Psoas muscle (tissue), 8 donors: Measurements from ENCODE around the gene NEURL1B. TPM values are rescaled to one million over a fixed set of nuclear protein-coding genes. Genes with fewer than 3 reads are reported as not detected.
A peak's percentile ranks its signal among the peaks of the same experiment; 100 is the strongest.

Experiments
- ATAC-seq, 4 donors: fragments of 200-7000 bp; cut with Tn5 transposase; one replicate each; pipeline ENCODE4 v1.9.1; 2020; ENCODE audit warnings: moderate library complexity in 3 of 4, mild to moderate bottlenecking in 2 of 4
- DNase-seq, 2 donors: peaks; one replicate each; pipeline ENCODE4 v3.0.0-alpha.2; 2020
- H3K27ac ChIP-seq: fragments of 200-600 bp; one replicate; pipeline ENCODE4 v1.8.0; 2022
- H3K27me3 ChIP-seq, 3 donors: fragments of 200-600 bp in 1 of 3; one replicate each; pipeline versions ENCODE4 v1.6.1 to v1.8.0; 2013 to 2022; ENCODE audit warnings: low read length in 2 of 3, mild to moderate bottlenecking in 2 of 3, moderate library complexity in 1 of 3; ENCODE audit not compliant: insufficient read depth in 3 of 3
- H3K36me3 ChIP-seq, 2 donors: fragments of 200-600 bp in 1 of 2; one replicate each; pipeline versions ENCODE4 v1.6.1 to v1.8.0; 2013 to 2022; ENCODE audit warnings: low read depth in 1 of 2, mild to moderate bottlenecking in 1 of 2, moderate library complexity in 1 of 2; ENCODE audit not compliant: insufficient read depth in 1 of 2
- H3K4me1 ChIP-seq: fragments of 200-600 bp; one replicate; pipeline ENCODE4 v1.8.0; 2022
- H3K4me3 ChIP-seq: fragments of 200-600 bp; one replicate; pipeline ENCODE4 v1.8.0; 2022; ENCODE audit warnings: mild to moderate bottlenecking
- H3K9me3 ChIP-seq: fragments of 200-600 bp; one replicate; pipeline ENCODE4 v1.8.0; 2022
- WGBS, 3 donors: extraction: QIAGEN DNeasy Blood & Tissue Kit; methylation state at CpG; one replicate each; pipeline versions ENCODE4 v1.1.6 to v1.1.7; 2013; 5-methylcytosine and 5-hydroxymethylcytosine counted together
- intact Hi-C, 2 donors: fragments of 100-400 bp; cut with DNase I; formaldehyde crosslinking; loops; one replicate each; pipeline versions ENCODE4 v1.11.0 to v1.14.2; 2022
- polyA plus RNA-seq, 3 donors: library from polyadenylated mRNA; stranded (reverse); fragments of 200-250 nt; gene quantifications; one replicate each; pipeline ENCODE4 v1.2.3, GENCODE V29; 2013
- total RNA-seq, 4 donors: library from RNA; stranded (reverse); fragmentation: NEBNext Ultra II Directional in 2 of 4; extraction: Animal tissue kit (Norgen Biotek cat#: 25700) in 2 of 4; gene quantifications; one replicate each; pipeline versions ENCODE4 v1.2.1 to v1.2.4, GENCODE V29; 2021 to 2023
- TF ChIP-seq, protein P1 (sequence below): fragments of 200-600 bp; IDR thresholded peaks from one replicate; pipeline ENCODE4 v1.8.0; 2022; ENCODE audit warnings: antibody characterized with exemption
- donor health status: healthy with polysubstance abuse.
- donor health status: DM: no; HTN: no; CAD: no; lungs with moderate emphysema.
- donor health status: Bipolar disorder and iron deficiency.
- donor health status: healthy.
- donor health status: DM: yes; HTN: yes; CAD: no.
- donor health status: DM: no; HTN: no; CAD: no.
- donor health status: DM: no; HTN: no; CAD: no.
- donor health status: DM: yes; HTN: yes; CAD: no.

The NEURL1B gene
- total and polyA plus RNA-seq, 7 donors, result 8.0 to 20.4 (median 13.7) TPM

DNA sequence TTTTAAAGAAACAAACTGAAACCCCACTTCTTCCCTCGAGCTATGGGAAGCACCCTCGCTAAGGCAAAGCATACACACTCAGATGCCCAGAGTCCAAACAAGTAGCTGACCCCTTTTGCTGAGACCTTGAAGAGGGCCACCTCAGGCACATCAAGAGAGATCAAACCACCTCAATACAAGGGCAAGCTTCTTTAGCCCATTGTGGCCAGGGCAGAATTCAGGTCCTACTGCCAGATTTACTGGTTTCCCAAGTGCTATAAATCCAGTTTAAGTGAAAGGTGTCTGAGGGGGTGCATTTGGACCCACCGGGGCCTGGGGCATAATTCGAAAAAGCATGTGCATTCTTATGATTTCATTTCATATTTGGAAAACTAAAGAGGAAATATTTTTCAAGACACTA lies 40.4 kb downstream of the NEURL1B start:
- peaks cover 0 to 5% (median 0%) of the 10 kb centered on the region in 3 donors for H3K27me3 ChIP-seq
- WGBS, 3 donors, result 82 to 85% (median 85%) methylated on average over 4 of the region's 4 CpGs
- peaks cover 5% of the 10 kb centered on the region for H3K4me1 ChIP-seq
- TF ChIP-seq, protein P1, sequence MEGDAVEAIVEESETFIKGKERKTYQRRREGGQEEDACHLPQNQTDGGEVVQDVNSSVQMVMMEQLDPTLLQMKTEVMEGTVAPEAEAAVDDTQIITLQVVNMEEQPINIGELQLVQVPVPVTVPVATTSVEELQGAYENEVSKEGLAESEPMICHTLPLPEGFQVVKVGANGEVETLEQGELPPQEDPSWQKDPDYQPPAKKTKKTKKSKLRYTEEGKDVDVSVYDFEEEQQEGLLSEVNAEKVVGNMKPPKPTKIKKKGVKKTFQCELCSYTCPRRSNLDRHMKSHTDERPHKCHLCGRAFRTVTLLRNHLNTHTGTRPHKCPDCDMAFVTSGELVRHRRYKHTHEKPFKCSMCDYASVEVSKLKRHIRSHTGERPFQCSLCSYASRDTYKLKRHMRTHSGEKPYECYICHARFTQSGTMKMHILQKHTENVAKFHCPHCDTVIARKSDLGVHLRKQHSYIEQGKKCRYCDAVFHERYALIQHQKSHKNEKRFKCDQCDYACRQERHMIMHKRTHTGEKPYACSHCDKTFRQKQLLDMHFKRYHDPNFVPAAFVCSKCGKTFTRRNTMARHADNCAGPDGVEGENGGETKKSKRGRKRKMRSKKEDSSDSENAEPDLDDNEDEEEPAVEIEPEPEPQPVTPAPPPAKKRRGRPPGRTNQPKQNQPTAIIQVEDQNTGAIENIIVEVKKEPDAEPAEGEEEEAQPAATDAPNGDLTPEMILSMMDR, result no peak
- no peak overlapping the region for H3K4me3 ChIP-seq
- no peak for DNase-seq
- no peaks in the 10 kb centered on the region for H3K9me3 ChIP-seq
- no peaks in the 10 kb centered on the region for H3K36me3 ChIP-seq
- intact Hi-C loops, result no loop called here
- no peak for ATAC-seq
- H3K27ac ChIP-seq, result no peak overlapping the region

DNA sequence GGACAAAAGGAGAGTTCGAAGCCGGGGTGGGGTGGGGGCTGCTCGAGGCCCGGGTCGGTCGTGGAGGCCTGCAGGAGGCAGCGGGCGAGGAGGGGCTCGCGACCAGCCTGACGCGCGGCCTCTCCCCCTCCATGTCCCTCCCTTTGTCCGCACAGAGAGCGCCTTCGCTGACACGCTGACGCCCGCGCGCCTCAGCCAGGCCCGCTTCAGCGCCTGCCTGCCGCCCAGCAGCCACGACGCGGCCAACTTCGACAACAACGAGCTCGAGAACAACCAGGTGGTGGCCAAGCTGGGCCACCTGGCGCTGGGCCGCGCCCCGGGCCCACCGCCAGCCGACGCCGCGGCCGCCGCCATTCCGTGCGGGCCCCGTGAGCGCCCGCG lies 42.2 kb downstream of the NEURL1B start:
- TF ChIP-seq, protein P1, result no peak
- Histone ChIP-seq H3K4me3 (no peak overlapping the region), H3K27ac (no peak overlapping the region), H3K36me3 (peaks cover 0 to 8% of the 10 kb centered on the region in 2 donors), H3K4me1 (peaks cover 13% of the 10 kb centered on the region), H3K9me3 (no peaks in the 10 kb centered on the region), H3K27me3 (peaks cover 0 to 5% (median 0%) of the 10 kb centered on the region in 3 donors)
- 82 to 87% (median 86%) methylated on average over 39 to 47 of the region's 47 CpGs for WGBS, 3 donors
- no peak for ATAC-seq
- no peak for DNase-seq
- intact Hi-C loops, result no loop called here

DNA sequence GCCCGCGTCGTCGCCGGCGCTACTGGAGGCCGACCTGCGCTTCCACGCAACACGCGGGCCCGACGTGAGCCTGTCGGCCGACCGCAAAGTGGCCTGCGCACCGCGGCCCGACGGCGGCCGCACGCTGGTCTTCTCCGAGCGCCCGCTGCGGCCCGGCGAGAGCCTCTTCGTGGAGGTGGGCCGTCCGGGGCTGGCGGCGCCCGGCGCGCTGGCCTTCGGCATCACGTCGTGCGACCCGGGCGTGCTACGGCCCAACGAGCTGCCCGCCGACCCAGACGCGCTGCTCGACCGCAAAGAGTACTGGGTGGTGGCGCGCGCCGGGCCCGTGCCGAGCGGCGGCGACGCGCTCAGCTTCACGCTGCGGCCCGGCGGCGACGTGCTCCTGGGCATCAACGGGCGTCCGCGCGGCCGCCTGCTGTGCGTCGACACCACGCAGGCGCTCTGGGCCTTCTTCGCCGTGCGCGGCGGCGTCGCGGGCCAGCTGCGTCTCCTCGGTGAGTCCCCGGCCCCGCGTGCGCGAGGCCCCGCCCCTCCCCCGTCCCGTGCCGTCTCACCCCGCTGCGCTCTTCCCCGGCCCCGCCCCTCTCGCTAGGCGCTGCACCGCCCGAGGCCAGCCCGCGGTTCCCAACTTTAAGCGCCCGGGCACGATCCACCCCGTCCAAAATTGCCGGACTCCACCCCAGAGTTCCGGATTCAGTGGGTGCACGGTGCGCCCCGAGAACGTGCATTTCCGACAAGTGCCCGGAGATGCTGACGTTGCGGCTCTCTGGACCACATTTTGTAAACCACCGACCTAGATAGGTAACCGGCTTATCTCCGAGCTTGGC lies 42.8 kb downstream of the NEURL1B start:
- 80 to 81% (median 81%) methylated on average over 99 to 125 of the region's 125 CpGs for WGBS, 3 donors
- no peak for ATAC-seq
- Histone ChIP-seq H3K27ac (no peak overlapping the region), H3K36me3 (peaks cover 0 to 14% of the 10 kb centered on the region in 2 donors), H3K9me3 (no peaks in the 10 kb centered on the region), H3K4me3 (no peak overlapping the region), H3K4me1 (peaks cover 17% of the 10 kb centered on the region), H3K27me3 (peaks cover 0 to 5% (median 0%) of the 10 kb centered on the region in 3 donors)
- DNase-seq, result peak in 1 of 2 donors; percentile 40
- intact Hi-C loops, result no loop called here
- TF ChIP-seq, protein P1, result no peak

DNA sequence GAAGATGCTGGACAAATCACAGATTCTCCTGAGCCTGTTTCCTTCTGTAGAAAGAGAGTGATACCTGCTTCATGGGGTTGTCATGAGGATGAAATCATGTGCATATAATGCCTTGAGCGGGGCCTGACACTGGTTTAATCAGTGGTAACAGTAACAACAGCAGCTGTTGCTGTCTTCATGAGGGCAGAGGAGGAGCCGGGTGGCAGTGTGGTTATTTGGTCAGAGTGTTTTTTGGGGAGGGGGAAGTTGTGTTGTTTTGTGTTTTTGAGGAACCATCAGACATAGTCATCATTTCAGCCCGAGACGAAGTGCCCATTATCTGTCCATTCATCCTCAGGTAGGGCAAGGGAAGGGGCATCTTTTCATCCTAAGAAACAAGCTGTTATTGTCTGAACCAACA lies 44.0 kb downstream of the NEURL1B start:
- DNase-seq, result no peak
- Histone ChIP-seq H3K27me3 (peaks cover 0 to 5% (median 0%) of the 10 kb centered on the region in 3 donors), H3K4me3 (no peak overlapping the region), H3K9me3 (no peaks in the 10 kb centered on the region), H3K27ac (no peak overlapping the region), H3K36me3 (peaks cover 0 to 21% of the 10 kb centered on the region in 2 donors), H3K4me1 (peaks cover 12% of the 10 kb centered on the region)
- no peak for ATAC-seq
- intact Hi-C loops, result no loop called here
- 75 to 84% (median 75%) methylated on average over 4 of the region's 4 CpGs for WGBS, 3 donors
- TF ChIP-seq, protein P1, result no peak
